ENCODE results near the gene ATP5PO.

ATP5PO gene

GRCh38 chr21:33915368-33916199, at the start of gene ATP5PO:
Gene ATP5PO (minus strand): TSS chr21:33915804. CDS start chr21:33915763, 41 bp downstream.
- peak; percentile 97 for DNase-seq (ENCODE audit: low read depth, low spot score)

GRCh38 chr21:33964706-33965325, 49.2 kb upstream of the ATP5PO start:
- DNase-seq (ENCODE audit: low read depth, low spot score), result no peak

GRCh38 chr21:33963848-33964555, 48.4 kb upstream of the ATP5PO start:
- DNase-seq (ENCODE audit: low read depth, low spot score), result no peak

- DNase-seq (ENCODE audit: low read depth, low spot score), result no peak
These were observed 46.7 kb upstream of the ATP5PO start for GRCh38 chr21:33962290-33962689.

- no peak for DNase-seq (ENCODE audit: low read depth, low spot score)
These were observed 45.5 kb upstream of the ATP5PO start for GRCh38 chr21:33961061-33961460.

- no peak for DNase-seq (ENCODE audit: low read depth, low spot score)
These were observed 44.1 kb upstream of the ATP5PO start for GRCh38 chr21:33959680-33960079.

GRCh38 chr21:33954395-33954794, 38.8 kb upstream of the ATP5PO start:
- DNase-seq (ENCODE audit: low read depth, low spot score), result no peak

GRCh38 chr21:33951276-33952178, 35.9 kb upstream of the ATP5PO start:
- DNase-seq (ENCODE audit: low read depth, low spot score), result no peak

GRCh38 chr21:33950431-33951079, 35.0 kb upstream of the ATP5PO start:
- DNase-seq (ENCODE audit: low read depth, low spot score), result no peak

GRCh38 chr21:33949516-33950430, 34.2 kb upstream of the ATP5PO start:
- no peak for DNase-seq (ENCODE audit: low read depth, low spot score)

GRCh38 chr21:33948951-33949444, 33.4 kb upstream of the ATP5PO start:
- no peak for DNase-seq (ENCODE audit: low read depth, low spot score)

- no peak for DNase-seq (ENCODE audit: low read depth, low spot score)
These were observed 32.7 kb upstream of the ATP5PO start for GRCh38 chr21:33948096-33948950.

- DNase-seq (ENCODE audit: low read depth, low spot score), result peak; percentile 85
These were observed 32.0 kb upstream of the ATP5PO start for GRCh38 chr21:33947451-33948095.

- DNase-seq (ENCODE audit: low read depth, low spot score), result no peak
These were observed 30.2 kb upstream of the ATP5PO start for GRCh38 chr21:33945652-33946270.

GRCh38 chr21:33944185-33944763, 28.7 kb upstream of the ATP5PO start:
- DNase-seq (ENCODE audit: low read depth, low spot score), result no peak

GRCh38 chr21:33943293-33943692, 27.7 kb upstream of the ATP5PO start:
- no peak for DNase-seq (ENCODE audit: low read depth, low spot score)

- DNase-seq (ENCODE audit: low read depth, low spot score), result no peak
These were observed 26.8 kb upstream of the ATP5PO start for GRCh38 chr21:33942426-33942825.

All from smooth muscle cell of the brain vasculature (primary cell).